ENCODE data around the gene NMNAT3.
"Not testable (repeated sequence)": the region's sequence is repeated elsewhere in the genome, so short reads cannot be mapped to it uniquely, and the experiment has no call there.

The NMNAT3 gene

DNA sequence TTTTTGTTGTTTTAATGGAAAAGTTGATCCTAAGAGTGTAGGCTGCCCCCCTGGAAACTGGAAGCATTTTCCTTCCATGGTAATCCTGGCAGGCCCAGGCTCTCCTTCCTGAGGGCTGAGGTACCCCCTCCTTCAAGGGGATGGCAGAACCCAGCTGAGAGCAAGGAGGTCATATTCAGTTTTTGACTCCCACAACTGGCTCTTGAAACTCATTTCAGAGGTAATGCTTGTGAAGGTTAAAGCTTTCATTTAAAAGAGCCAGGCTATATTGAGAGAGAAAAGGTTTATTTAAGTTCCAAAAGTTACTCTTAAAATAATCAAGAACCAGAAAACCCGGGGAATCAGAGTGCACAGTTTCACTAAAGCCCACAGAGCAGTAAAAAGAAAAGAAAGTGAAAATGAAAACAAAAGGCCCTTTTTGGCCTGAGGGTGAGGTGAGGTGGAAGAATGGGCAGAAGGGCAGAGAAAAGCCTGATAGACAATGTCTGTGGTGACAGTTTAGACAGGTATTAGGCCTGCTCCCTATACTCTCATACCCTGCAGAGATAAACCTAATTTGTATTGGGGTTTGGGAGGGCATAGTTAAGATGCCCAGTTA lies 91.3 kb downstream of the NMNAT3 start:
- Histone ChIP-seq H3K4me2 (ENCODE audit: low read depth, low read length, poor library complexity, severe bottlenecking) (no peak overlapping the region), H3K4me3 (ENCODE audit: insufficient read depth, low read length, poor library complexity, severe bottlenecking) (no peak overlapping the region), H3K9me3 (ENCODE audit: insufficient read depth, low read length) (0 out of 2 replicates have a peak, but pooled peaks cover 3% of the 10 kb centered on the region), H3K9ac (ENCODE audit: low read length) (no peak overlapping the region), H2AFZ (ENCODE audit: low read depth, low read length, severe bottlenecking) (no peak overlapping the region), H4K20me1 (ENCODE audit: low read depth, low read length) (no peaks in the 10 kb centered on the region), H3K36me3 (ENCODE audit: low read length) (no peaks in the 10 kb centered on the region), H3K79me2 (ENCODE audit: insufficient read depth, low read length) (no peaks in the 10 kb centered on the region), H3K27me3 (ENCODE audit: low read length) (no peaks in the 10 kb centered on the region), H3K9me2 (replicated peaks; ENCODE audit: insufficient read depth, low read length) (no peaks in the 10 kb centered on the region), H3F3A (ENCODE audit: insufficient read depth) (no peaks in the 10 kb centered on the region), H3K27ac (ENCODE audit: low read depth, low read length) (no peak overlapping the region)
- TF ChIP-seq EZH2phosphoT487 (conservative IDR thresholded peaks at IDR 0.05; ENCODE audit: low read length), result no peak

DNA sequence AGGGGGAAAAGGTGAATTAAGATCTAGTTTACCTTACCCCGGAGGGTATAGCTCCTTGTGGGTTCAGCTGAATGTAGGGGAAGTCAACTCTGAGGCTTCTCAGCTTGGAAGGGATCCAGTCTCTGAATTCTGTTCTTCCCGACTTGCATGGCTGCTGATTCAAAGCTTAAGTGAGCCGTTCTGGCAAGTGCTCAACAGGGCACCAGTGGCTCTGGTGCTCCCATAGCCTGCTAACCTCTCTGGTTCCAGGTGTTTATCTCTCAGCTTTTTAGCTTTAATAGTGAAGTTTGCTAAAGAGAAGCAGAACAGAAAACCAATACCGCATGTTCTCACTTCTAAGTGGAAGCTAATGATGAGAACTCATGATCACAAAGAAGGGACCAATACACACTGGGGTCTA lies 92.0 kb downstream of the NMNAT3 start:
- Histone ChIP-seq H3K27ac (ENCODE audit: low read depth, low read length) (no peak overlapping the region), H3K9me3 (ENCODE audit: insufficient read depth, low read length) (0 out of 2 replicates have a peak, but pooled peaks cover 3% of the 10 kb centered on the region), H2AFZ (ENCODE audit: low read depth, low read length, severe bottlenecking) (no peak overlapping the region), H3K4me3 (ENCODE audit: insufficient read depth, low read length, poor library complexity, severe bottlenecking) (no peak overlapping the region), H3K36me3 (ENCODE audit: low read length) (no peaks in the 10 kb centered on the region), H3K27me3 (ENCODE audit: low read length) (no peaks in the 10 kb centered on the region), H3K79me2 (ENCODE audit: insufficient read depth, low read length) (no peaks in the 10 kb centered on the region), H3F3A (ENCODE audit: insufficient read depth) (no peaks in the 10 kb centered on the region), H4K20me1 (ENCODE audit: low read depth, low read length) (no peaks in the 10 kb centered on the region), H3K4me2 (ENCODE audit: low read depth, low read length, poor library complexity, severe bottlenecking) (no peak overlapping the region), H3K9ac (ENCODE audit: low read length) (no peak overlapping the region), H3K9me2 (replicated peaks; ENCODE audit: insufficient read depth, low read length) (no peaks in the 10 kb centered on the region)
- TF ChIP-seq, protein P1, sequence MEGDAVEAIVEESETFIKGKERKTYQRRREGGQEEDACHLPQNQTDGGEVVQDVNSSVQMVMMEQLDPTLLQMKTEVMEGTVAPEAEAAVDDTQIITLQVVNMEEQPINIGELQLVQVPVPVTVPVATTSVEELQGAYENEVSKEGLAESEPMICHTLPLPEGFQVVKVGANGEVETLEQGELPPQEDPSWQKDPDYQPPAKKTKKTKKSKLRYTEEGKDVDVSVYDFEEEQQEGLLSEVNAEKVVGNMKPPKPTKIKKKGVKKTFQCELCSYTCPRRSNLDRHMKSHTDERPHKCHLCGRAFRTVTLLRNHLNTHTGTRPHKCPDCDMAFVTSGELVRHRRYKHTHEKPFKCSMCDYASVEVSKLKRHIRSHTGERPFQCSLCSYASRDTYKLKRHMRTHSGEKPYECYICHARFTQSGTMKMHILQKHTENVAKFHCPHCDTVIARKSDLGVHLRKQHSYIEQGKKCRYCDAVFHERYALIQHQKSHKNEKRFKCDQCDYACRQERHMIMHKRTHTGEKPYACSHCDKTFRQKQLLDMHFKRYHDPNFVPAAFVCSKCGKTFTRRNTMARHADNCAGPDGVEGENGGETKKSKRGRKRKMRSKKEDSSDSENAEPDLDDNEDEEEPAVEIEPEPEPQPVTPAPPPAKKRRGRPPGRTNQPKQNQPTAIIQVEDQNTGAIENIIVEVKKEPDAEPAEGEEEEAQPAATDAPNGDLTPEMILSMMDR (IDR thresholded peaks at IDR 0.05; ENCODE audit: insufficient read depth, low read length, poor library complexity, severe bottlenecking), result no peak
- no peak for TF ChIP-seq EZH2phosphoT487 (conservative IDR thresholded peaks at IDR 0.05; ENCODE audit: low read length)

DNA sequence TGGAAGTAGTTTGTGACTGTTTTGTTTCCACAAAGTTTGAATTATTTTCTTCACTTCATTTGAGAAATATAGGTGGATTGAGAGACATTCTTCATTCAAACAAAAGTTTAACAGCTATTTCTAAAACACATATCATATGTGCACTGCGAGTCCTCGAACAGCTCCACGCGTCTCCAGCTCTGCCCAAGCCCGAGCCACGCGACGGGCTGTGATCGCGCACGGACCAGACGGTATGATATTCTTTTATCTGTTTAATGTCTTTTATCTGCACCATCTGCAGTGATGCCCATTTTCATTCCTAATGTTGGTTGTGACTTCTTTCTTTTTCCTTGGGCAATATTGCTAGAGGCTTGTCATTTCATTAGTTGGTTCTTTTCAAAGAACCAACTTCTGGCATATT lies 94.1 kb downstream of the NMNAT3 start:
- not testable (repeated sequence) for H4K20me1 ChIP-seq (ENCODE audit: low read depth, low read length); H3K79me2 ChIP-seq (ENCODE audit: insufficient read depth, low read length); H3K9me3 ChIP-seq (ENCODE audit: insufficient read depth, low read length); H3K9me2 ChIP-seq (replicated peaks; ENCODE audit: insufficient read depth, low read length); H3K4me2 ChIP-seq (ENCODE audit: low read depth, low read length, poor library complexity, severe bottlenecking); H3F3A ChIP-seq (ENCODE audit: insufficient read depth); H3K4me3 ChIP-seq (ENCODE audit: insufficient read depth, low read length, poor library complexity, severe bottlenecking); H3K27ac ChIP-seq (ENCODE audit: low read depth, low read length); H2AFZ ChIP-seq (ENCODE audit: low read depth, low read length, severe bottlenecking); H3K36me3 ChIP-seq (ENCODE audit: low read length); H3K9ac ChIP-seq (ENCODE audit: low read length); H3K27me3 ChIP-seq (ENCODE audit: low read length)

DNA sequence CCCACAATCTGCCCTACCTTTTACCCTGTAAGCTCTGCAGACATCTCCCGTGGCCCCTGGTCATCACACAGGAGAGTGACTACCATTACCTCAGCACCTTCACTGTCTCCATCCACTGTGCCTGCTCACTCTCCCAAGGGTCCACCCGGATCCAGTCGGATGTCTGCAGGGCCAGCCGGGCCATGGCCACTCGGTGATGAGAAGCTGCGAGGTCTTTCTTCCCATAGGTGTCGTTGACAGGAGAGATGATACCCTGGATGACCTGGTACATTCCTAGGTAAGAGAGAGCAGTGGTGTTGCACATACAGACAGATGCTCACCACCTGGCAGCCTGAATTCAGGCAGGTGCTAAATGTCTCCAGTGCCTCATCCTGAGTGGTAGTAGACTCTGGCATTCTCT lies 99.0 kb downstream of the NMNAT3 start:
- Histone ChIP-seq H3K9me2 (replicated peaks; ENCODE audit: insufficient read depth, low read length) (no peaks in the 10 kb centered on the region), H2AFZ (ENCODE audit: low read depth, low read length, severe bottlenecking) (no peak overlapping the region), H3K27me3 (ENCODE audit: low read length) (no peaks in the 10 kb centered on the region), H4K20me1 (ENCODE audit: low read depth, low read length) (no peaks in the 10 kb centered on the region), H3K9me3 (ENCODE audit: insufficient read depth, low read length) (no peaks in the 10 kb centered on the region), H3K4me2 (ENCODE audit: low read depth, low read length, poor library complexity, severe bottlenecking) (no peak overlapping the region), H3K36me3 (ENCODE audit: low read length) (no peaks in the 10 kb centered on the region), H3K9ac (ENCODE audit: low read length) (no peak overlapping the region), H3K27ac (ENCODE audit: low read depth, low read length) (no peak overlapping the region), H3K4me3 (ENCODE audit: insufficient read depth, low read length, poor library complexity, severe bottlenecking) (no peak overlapping the region), H3K79me2 (ENCODE audit: insufficient read depth, low read length) (no peaks in the 10 kb centered on the region), H3F3A (ENCODE audit: insufficient read depth) (no peaks in the 10 kb centered on the region)
- TF ChIP-seq, protein P1 (IDR thresholded peaks at IDR 0.05; ENCODE audit: insufficient read depth, low read length, poor library complexity, severe bottlenecking), result no peak
- no peak for TF ChIP-seq EZH2phosphoT487 (conservative IDR thresholded peaks at IDR 0.05; ENCODE audit: low read length)

All from SU-DHL-6 (cell line).